HEK293 (cell line): ENCODE measurements around the gene CCND1.
A peak's percentile ranks its signal among the peaks of the same experiment; 100 is the strongest.

ENCODE experiments used
- CTCF ChIA-PET: fragments of 350-600 bp; formaldehyde crosslinking; extraction: SDS; loops from one replicate; lab custom pipeline; 2021; ENCODE audit warnings: antibody characterized with exemption; lab: Yijun Ruan, JAX
- POLR2A ChIA-PET: fragments of 300-600 bp; formaldehyde crosslinking; extraction: SDS; loops from one replicate; lab custom pipeline; 2020; ENCODE audit warnings: antibody characterized with exemption, inconsistent platforms; lab: Yijun Ruan, JAX
- H3K27ac ChIP-seq: fragments of 200-500 bp; sonication (Bioruptor generic); 2 replicates; pipeline ENCODE4 v1.5.1; 2014; ENCODE audit warnings: low read depth, low read length, control low read depth, inconsistent platforms; ENCODE audit errors: extremely low read depth
- H3K36me3 ChIP-seq, 2 experiments: fragments of 200-500 bp in 1 of 2; sonication (Bioruptor generic) in 1 of 2; 1 replicate in 1 of 2; 2 replicates in 1 of 2; pipeline ENCODE4 v1.5.1; 2014 to 2017; ENCODE audit warnings: inconsistent platforms in 2 of 2, low read length in 2 of 2; ENCODE audit not compliant: control insufficient read depth in 2 of 2, insufficient read depth in 1 of 2
- H3K4me1 ChIP-seq: fragments of 200-500 bp; sonication (Bioruptor generic); 2 replicates; pipeline ENCODE4 v1.5.1; 2014; ENCODE audit warnings: mild to moderate bottlenecking, low read length, inconsistent platforms; ENCODE audit not compliant: control insufficient read depth, insufficient read depth
- H3K4me3 ChIP-seq: 2 replicates; pipeline ENCODE4 v1.5.1; 2011; ENCODE audit warnings: low read depth, mild to moderate bottlenecking, control low read depth, low read length, moderate library complexity
- H3K9me3 ChIP-seq: fragments of 200-500 bp; sonication (Bioruptor generic); 2 replicates; pipeline ENCODE4 v1.5.1; 2014; ENCODE audit warnings: low read depth, low read length, inconsistent platforms; ENCODE audit not compliant: control insufficient read depth, insufficient read depth
- EGR2 ChIP-seq: fragments of 450-650 bp; formaldehyde crosslinking; IDR thresholded peaks from 2 replicates; pipeline ENCODE4 v1.5.1; 2016; ENCODE audit warnings: low read depth, missing biosample characterization, missing genetic modification characterization
- ZNF112 ChIP-seq: fragments of 450-650 bp; formaldehyde crosslinking; IDR thresholded peaks from 2 replicates; pipeline ENCODE4 v1.5.0; 2017; ENCODE audit warnings: missing biosample characterization, missing genetic modification characterization
- ZNF133 ChIP-seq: fragments of 450-650 bp; formaldehyde crosslinking; IDR thresholded peaks from 2 replicates; pipeline ENCODE4 v1.5.1; 2016; ENCODE audit warnings: missing biosample characterization, missing genetic modification characterization
- ZNF202 ChIP-seq: fragments of 450-650 bp; formaldehyde crosslinking; IDR thresholded peaks from 2 replicates; pipeline ENCODE4 v1.5.1; 2016; ENCODE audit warnings: missing biosample characterization, missing genetic modification characterization, borderline replicate concordance
- ZNF223 ChIP-seq: fragments of 450-650 bp; formaldehyde crosslinking; IDR thresholded peaks from 2 replicates; pipeline ENCODE4 v1.5.1; 2016; ENCODE audit warnings: missing biosample characterization, missing genetic modification characterization
- ZNF23 ChIP-seq: fragments of 450-650 bp; formaldehyde crosslinking; IDR thresholded peaks from 2 replicates; pipeline ENCODE4 v1.5.1; 2016; ENCODE audit warnings: missing biosample characterization, missing genetic modification characterization, borderline replicate concordance
- ZNF274 ChIP-seq, 2 experiments: fragments of 200-500 bp in 1 of 2; fragments of 450-650 bp in 1 of 2; sonication (Bioruptor generic) in 1 of 2; formaldehyde crosslinking in 1 of 2; IDR thresholded peaks; 2 replicates each; pipeline versions ENCODE4 v1.5.1 to v1.6.1; 2014 to 2016; ENCODE audit warnings: borderline replicate concordance in 1 of 2, inconsistent platforms in 1 of 2, low read length in 1 of 2, missing biosample characterization in 1 of 2, missing genetic modification characterization in 1 of 2
- ZNF292 ChIP-seq: fragments of 450-650 bp; formaldehyde crosslinking; IDR thresholded peaks from 2 replicates; pipeline ENCODE4 v1.5.1; 2016; ENCODE audit warnings: low read depth, missing biosample characterization, missing genetic modification characterization, borderline replicate concordance
- ZNF302 ChIP-seq: fragments of 450-650 bp; formaldehyde crosslinking; IDR thresholded peaks from 2 replicates; pipeline ENCODE4 v1.5.1; 2016; ENCODE audit warnings: missing biosample characterization, missing genetic modification characterization, low read depth
- ZNF335 ChIP-seq: fragments of 450-650 bp; formaldehyde crosslinking; conservative IDR thresholded peaks from 2 replicates; pipeline ENCODE4 v1.5.1; 2016; ENCODE audit warnings: missing biosample characterization, missing genetic modification characterization
- ZNF341 ChIP-seq: fragments of 450-650 bp; formaldehyde crosslinking; IDR thresholded peaks from 2 replicates; pipeline ENCODE4; 2016; ENCODE audit warnings: low read depth, missing biosample characterization, missing genetic modification characterization
- ZNF366 ChIP-seq: fragments of 450-650 bp; formaldehyde crosslinking; conservative IDR thresholded peaks from 2 replicates; pipeline ENCODE4 v1.5.1; 2016; ENCODE audit warnings: missing biosample characterization, missing genetic modification characterization
- ZNF394 ChIP-seq: fragments of 450-650 bp; formaldehyde crosslinking; IDR thresholded peaks from 2 replicates; pipeline ENCODE4 v1.5.1; 2016; ENCODE audit warnings: missing biosample characterization, missing genetic modification characterization, mild to moderate bottlenecking, moderate library complexity, borderline replicate concordance
- ZNF423 ChIP-seq: fragments of 450-650 bp; formaldehyde crosslinking; IDR thresholded peaks from 2 replicates; pipeline ENCODE4 v1.5.1; 2016; ENCODE audit warnings: missing biosample characterization, missing genetic modification characterization
- ZNF510 ChIP-seq: fragments of 450-650 bp; formaldehyde crosslinking; IDR thresholded peaks from 2 replicates; pipeline ENCODE4 v1.5.1; 2018; ENCODE audit warnings: mild to moderate bottlenecking, missing genetic modification characterization, missing biosample characterization; ENCODE audit not compliant: insufficient replicate concordance
- ZNF561 ChIP-seq: fragments of 450-650 bp; IDR thresholded peaks from 2 replicates; pipeline ENCODE4 v1.5.1; 2018; ENCODE audit warnings: missing biosample characterization, missing genetic modification characterization, borderline replicate concordance
- ZNF623 ChIP-seq: fragments of 450-650 bp; formaldehyde crosslinking; IDR thresholded peaks from 2 replicates; pipeline ENCODE4 v1.5.1; 2016; ENCODE audit warnings: missing biosample characterization, missing genetic modification characterization
- ZNF701 ChIP-seq: fragments of 450-650 bp; formaldehyde crosslinking; IDR thresholded peaks from 2 replicates; pipeline ENCODE4 v1.5.1; 2016; ENCODE audit warnings: missing biosample characterization, missing genetic modification characterization
- ZNF843 ChIP-seq: fragments of 450-650 bp; formaldehyde crosslinking; IDR thresholded peaks from 2 replicates; pipeline ENCODE4 v1.5.1; 2016; ENCODE audit warnings: missing biosample characterization, missing genetic modification characterization
- TF ChIP-seq, protein P1 (sequence below): fragments of 450-650 bp; formaldehyde crosslinking; IDR thresholded peaks from 2 replicates; pipeline ENCODE4 v1.5.1; 2016; ENCODE audit warnings: missing biosample characterization, missing genetic modification characterization

Gene CCND1

DNA sequence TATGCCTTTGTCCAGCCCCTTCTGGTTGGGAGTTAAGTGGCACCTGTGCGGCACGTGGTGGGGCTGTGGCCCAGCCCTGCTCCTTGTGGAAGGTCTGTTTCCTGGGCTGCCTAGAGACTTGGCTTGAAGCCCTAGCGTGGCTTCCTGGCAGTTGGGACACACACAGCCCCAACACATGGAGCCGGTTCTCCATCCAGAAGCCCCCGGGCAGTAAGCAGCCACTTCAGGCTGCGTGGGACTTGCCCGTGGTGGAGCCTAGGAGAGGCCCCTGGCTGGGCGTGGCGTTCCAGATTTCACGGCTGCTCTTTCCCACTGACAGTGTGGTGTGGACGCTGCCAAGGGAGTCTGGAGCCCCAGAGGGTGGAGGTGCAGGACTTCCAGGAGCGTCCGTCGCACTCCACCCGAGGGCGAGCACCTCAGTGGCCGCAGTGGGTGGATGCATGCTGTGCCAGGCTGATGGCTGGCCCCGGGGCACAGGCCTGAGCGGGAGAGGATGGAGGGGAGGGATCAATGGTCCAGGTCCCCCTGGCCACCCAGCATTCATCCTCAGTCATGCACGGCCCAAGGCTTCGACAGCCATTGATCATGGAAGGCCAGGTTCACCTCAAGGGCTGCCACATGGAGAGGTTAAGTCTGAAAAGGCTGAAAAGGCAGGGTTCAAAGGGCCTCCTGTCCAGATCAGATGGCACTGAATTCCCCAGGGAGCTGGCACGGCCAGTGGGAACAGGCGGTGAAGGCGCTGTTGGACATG is 9.3 kb downstream of the CCND1 start (continued):
- TF ChIP-seq ZNF112 (tag by site-specific recombination) (no peak), ZNF843 (no peak)
- TF ChIP-seq, protein P1, sequence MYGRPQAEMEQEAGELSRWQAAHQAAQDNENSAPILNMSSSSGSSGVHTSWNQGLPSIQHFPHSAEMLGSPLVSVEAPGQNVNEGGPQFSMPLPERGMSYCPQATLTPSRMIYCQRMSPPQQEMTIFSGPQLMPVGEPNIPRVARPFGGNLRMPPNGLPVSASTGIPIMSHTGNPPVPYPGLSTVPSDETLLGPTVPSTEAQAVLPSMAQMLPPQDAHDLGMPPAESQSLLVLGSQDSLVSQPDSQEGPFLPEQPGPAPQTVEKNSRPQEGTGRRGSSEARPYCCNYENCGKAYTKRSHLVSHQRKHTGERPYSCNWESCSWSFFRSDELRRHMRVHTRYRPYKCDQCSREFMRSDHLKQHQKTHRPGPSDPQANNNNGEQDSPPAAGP (tag by site-specific recombination) = no peak
- TF ChIP-seq, all 188 proteins: peak for 0

DNA sequence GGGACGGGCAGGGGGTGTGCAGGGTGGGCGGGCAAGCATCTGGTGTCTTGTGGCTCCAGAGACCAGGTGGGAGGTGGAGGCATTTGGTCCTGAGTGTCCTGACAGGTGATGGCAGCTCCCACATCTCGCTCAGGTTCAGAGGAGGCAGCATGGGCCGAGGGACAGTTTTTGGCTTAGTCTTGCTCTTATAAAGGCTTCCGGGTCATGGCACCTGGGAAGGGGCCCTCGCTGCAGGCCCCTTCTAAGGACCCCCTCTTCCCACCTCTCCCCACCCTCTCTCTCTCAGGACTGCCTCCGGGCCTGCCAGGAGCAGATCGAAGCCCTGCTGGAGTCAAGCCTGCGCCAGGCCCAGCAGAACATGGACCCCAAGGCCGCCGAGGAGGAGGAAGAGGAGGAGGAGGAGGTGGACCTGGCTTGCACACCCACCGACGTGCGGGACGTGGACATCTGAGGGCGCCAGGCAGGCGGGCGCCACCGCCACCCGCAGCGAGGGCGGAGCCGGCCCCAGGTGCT is 9.9 kb downstream of the CCND1 start:
- no peaks in the 10 kb centered on the region for H3K4me1 ChIP-seq
- ChIA-PET CTCF (no interaction called here), POLR2A (no interaction called here)
- TF ChIP-seq ZNF202 (tag by site-specific recombination) = no peak
- no peak for TF ChIP-seq ZNF341 (tag by site-specific recombination)
- no peak for TF ChIP-seq ZNF112 (tag by site-specific recombination)
- no peak for TF ChIP-seq ZNF292 (tag by site-specific recombination)
- peak; percentile 60 for TF ChIP-seq ZNF335 (tag by site-specific recombination)
- TF ChIP-seq ZNF302 (tag by site-specific recombination) = no peak
- no peak for TF ChIP-seq ZNF510 (tag by site-specific recombination)
- TF ChIP-seq EGR2 (tag by site-specific recombination) = 0 out of 2 replicates have a peak, but pooled peaks have one; percentile 8
- no peak for TF ChIP-seq ZNF394
- TF ChIP-seq ZNF23 = no peak
- TF ChIP-seq ZNF223 = no peak
- TF ChIP-seq ZNF133 (tag by site-specific recombination) = no peak
- TF ChIP-seq ZNF366 = no peak
- TF ChIP-seq ZNF274 (IDR thresholded peaks at IDR 0.05; ENCODE audit: low read length) = no peak
- TF ChIP-seq ZNF274 (tag by site-specific recombination; IDR thresholded peaks at IDR 0.05; ENCODE audit: borderline replicate concordance) = no peak
- H3K27ac ChIP-seq = no peak overlapping the region
- H3K9me3 ChIP-seq = no peaks in the 10 kb centered on the region
- no peak overlapping the region for H3K4me3 ChIP-seq
- H3K36me3 ChIP-seq = peaks cover 5 to 71% of the 10 kb centered on the region in 2 experiments; a peak in 1 of 3 replicates

DNA sequence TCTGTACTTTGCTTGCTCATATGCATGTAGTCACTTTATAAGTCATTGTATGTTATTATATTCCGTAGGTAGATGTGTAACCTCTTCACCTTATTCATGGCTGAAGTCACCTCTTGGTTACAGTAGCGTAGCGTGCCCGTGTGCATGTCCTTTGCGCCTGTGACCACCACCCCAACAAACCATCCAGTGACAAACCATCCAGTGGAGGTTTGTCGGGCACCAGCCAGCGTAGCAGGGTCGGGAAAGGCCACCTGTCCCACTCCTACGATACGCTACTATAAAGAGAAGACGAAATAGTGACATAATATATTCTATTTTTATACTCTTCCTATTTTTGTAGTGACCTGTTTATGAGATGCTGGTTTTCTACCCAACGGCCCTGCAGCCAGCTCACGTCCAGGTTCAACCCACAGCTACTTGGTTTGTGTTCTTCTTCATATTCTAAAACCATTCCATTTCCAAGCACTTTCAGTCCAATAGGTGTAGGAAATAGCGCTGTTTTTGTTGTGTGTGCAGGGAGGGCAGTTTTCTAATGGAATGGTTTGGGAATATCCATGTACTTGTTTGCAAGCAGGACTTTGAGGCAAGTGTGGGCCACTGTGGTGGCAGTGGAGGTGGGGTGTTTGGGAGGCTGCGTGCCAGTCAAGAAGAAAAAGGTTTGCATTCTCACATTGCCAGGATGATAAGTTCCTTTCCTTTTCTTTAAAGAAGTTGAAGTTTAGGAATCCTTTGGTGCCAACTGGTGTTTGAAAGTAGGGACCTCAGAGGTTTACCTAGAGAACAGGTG is 11.1 kb downstream of the CCND1 start:
- no peak for TF ChIP-seq ZNF701 (tag by site-specific recombination)
- TF ChIP-seq ZNF423 = no peak
- TF ChIP-seq ZNF274 (IDR thresholded peaks at IDR 0.05; ENCODE audit: low read length) = no peak
- no peak for TF ChIP-seq ZNF274 (tag by site-specific recombination; IDR thresholded peaks at IDR 0.05; ENCODE audit: borderline replicate concordance)
- TF ChIP-seq ZNF561 (tag by site-specific recombination) = no peak
- no peak for TF ChIP-seq ZNF623 (tag by site-specific recombination)
- ChIA-PET CTCF (no interaction called here), POLR2A (no interaction called here)
- no peak overlapping the region for H3K27ac ChIP-seq
- H3K36me3 ChIP-seq = peaks cover 5 to 63% of the 10 kb centered on the region in 2 experiments; a peak in 1 of 3 replicates
- no peaks in the 10 kb centered on the region for H3K9me3 ChIP-seq
- H3K4me1 ChIP-seq = no peaks in the 10 kb centered on the region
- no peak overlapping the region for H3K4me3 ChIP-seq
